Stimulated activated CD4-positive, alpha-beta T cell treated with anti-CD3 and anti-CD28 coated beads, Interleukin-12 subunit alpha, Interleukin-12 subunit beta, amount 100 ng/mL, for 48 hours (primary cell): Measurements from ENCODE around the gene EWSR1.
"Not testable (repeated sequence)": the region's sequence is repeated elsewhere in the genome, so short reads cannot be mapped to it uniquely, and the experiment has no call there.

ENCODE experiments used
- DNase-seq, 3 donors: peaks; one replicate each; pipeline ENCODE4 v3.0.0-alpha.2; 2020; ENCODE audit warnings: low read depth in 2 of 3, low spot score in 1 of 3

EWSR1 gene

GRCh38 chr22:29247891-29248290 is 20.2 kb upstream of the EWSR1 start:
- DNase-seq, result not testable (repeated sequence)

- DNase-seq, result no peak
Measured at GRCh38 chr22:29251265-29251664, 16.8 kb upstream of the EWSR1 start.

- DNase-seq, result no peak
Measured at GRCh38 chr22:29251981-29252911, 15.8 kb upstream of the EWSR1 start.

GRCh38 chr22:29253561-29254285 is 14.3 kb upstream of the EWSR1 start:
- no peak for DNase-seq

GRCh38 chr22:29254286-29254660 is 13.8 kb upstream of the EWSR1 start:
- no peak for DNase-seq

GRCh38 chr22:29255064-29255621 is 12.9 kb upstream of the EWSR1 start:
- no peak for DNase-seq

- DNase-seq, result no peak
Measured at GRCh38 chr22:29256606-29257325, 11.3 kb upstream of the EWSR1 start.

- no peak for DNase-seq
Measured at GRCh38 chr22:29257751-29258181, 10.3 kb upstream of the EWSR1 start.

GRCh38 chr22:29258407-29259252 is 9.4 kb upstream of the EWSR1 start:
- DNase-seq, result no peak

GRCh38 chr22:29259253-29259899 is 8.7 kb upstream of the EWSR1 start:
- DNase-seq, result no peak

GRCh38 chr22:29260031-29260560 is 8.0 kb upstream of the EWSR1 start:
- no peak for DNase-seq

GRCh38 chr22:29260601-29261315 is 7.3 kb upstream of the EWSR1 start:
- DNase-seq, result no peak

- no peak for DNase-seq
Measured at GRCh38 chr22:29263791-29264276, 4.2 kb upstream of the EWSR1 start.

- no peak for DNase-seq
Measured at GRCh38 chr22:29265305-29265704, 2.8 kb upstream of the EWSR1 start.

- no peak for DNase-seq
Measured at GRCh38 chr22:29265929-29266328, 2.1 kb upstream of the EWSR1 start.

GRCh38 chr22:29266564-29267461 is 1.3 kb upstream of the EWSR1 start:
- DNase-seq, result no peak

GRCh38 chr22:29267462-29267857 is 608 bp upstream of the EWSR1 start:
- no peak for DNase-seq
